Stimulated activated CD8-positive, alpha-beta memory T cell treated with anti-CD3 and anti-CD28 coated beads, Interleukin-7, amount 100 ng/mL, for 24 hours (primary cell): ENCODE measurements around the gene ALPP.
"Not testable (repeated sequence)": the region's sequence is repeated elsewhere in the genome, so short reads cannot be mapped to it uniquely, and the experiment has no call there.

ENCODE experiments used
- DNase-seq: peaks from one replicate; pipeline ENCODE4 v3.0.0-alpha.2; 2020; ENCODE audit warnings: low read depth

The ALPP gene

DNA sequence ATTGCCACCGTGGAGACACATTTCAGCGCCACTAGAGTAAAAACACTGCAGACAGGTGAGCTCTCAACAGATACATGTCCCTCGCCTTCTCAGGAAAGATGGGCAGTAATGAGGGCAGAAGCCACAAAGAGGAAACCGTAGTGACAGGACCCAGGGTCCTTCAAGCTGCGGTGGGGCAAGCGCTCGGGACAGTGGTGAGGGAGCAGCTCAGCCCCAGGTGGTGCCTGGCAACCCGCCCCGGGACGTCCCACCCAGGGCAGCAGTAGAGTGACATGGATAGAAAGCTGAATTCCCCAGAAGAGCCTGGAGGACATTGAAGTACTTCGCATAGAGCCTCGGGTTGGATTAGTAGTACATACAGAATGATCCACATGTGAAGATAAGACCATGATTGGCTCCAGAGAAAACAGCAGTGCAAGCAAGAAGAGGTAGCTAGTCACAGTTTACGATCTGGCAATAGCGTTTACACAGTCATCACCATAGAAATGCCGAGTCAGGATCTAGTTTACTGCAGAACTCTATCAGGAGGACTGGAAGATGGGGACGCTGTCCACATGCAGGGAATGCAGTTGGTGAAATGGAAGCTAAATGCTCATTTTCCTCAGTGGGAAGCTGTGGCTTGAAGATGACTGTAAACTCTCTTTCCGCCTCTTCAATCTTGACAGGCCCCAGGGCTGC lies 37.4 kb upstream of the ALPP start:
- no peak for DNase-seq

DNA sequence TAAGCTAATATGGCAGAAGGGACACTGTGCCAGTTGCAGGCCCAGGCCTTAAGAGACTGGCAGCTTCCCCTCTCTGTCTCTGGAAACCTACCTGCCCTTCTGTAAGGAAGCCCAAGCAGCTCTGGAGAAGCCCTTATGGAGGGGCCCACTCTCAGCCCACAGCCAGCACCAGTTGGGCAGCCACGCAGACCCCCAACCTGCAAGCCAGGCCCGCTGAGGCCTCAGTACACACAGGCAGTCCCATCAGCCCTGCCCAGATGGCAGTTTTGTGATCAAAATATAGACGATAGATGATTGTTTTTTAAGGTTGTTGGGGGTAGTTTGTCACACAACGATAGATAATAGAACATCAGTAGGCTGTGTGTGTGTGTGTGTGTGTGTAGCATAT lies 36.8 kb upstream of the ALPP start:
- no peak for DNase-seq

DNA sequence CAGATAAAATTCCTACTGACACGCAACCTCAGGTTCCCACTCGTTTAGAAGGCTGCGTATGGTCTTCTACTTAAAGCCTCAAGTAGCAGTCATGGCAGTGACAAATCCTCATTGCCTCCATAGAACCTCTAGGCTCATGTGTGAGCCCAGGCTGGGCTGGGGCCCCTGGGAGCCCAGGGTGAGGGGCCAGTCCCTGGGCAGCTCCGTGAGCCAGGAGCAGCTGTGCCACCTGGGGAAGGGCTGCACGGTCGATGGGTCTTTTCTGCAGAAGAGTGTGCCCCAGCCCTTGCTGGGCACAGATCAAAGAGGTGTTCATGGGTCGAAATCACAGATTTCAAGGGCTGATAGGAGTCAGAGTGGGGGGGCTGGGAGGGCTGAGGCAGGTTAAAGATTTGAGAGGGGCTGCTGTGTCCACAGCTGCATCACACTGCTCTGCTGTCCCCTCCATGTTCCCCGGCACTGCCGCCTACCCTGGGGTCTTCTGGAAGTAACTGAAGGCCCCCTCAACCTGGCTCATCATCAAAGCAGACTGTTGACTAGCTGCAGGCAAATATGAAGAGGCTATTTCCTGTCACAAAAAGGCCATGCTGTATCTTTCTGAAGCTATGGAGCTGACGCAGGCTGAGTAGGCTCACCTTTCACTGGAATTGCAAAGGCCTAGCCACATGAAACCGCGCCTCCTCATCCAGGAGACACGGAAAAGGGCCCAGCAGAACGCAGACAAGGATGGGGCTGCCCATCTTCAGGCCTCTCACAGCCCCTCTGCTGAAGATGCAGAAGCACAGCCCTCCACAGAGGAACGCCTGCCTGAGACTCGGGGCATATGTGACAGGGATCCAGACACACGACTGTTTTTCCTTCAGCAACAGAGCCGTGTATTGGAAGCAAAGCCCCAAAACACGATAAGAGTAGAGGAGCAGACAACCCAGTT lies 35.7 kb upstream of the ALPP start:
- DNase-seq: no peak

DNA sequence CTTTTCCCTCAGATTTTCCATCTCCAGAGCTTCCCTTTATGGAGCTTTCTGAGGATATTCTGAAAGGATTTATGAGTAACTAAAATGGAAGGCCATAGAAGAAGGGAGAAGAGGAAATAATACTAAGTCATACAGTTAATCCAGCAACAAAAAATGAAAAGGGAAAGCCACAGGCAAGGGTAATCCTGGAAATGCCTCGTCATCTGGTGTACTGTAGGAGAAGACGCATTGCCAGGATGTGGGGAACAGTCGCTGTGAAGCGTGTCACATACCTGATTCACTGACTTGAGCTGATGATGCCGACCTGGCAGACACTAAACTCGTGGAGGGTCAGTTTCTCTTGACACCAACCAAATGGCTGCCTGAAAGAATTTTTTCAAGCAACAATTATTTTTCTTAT lies 34.7 kb upstream of the ALPP start:
- no peak for DNase-seq

- no peak for DNase-seq
Measured at GRCh38 chr2:232345251-232345650, 33.3 kb upstream of the ALPP start.

DNA sequence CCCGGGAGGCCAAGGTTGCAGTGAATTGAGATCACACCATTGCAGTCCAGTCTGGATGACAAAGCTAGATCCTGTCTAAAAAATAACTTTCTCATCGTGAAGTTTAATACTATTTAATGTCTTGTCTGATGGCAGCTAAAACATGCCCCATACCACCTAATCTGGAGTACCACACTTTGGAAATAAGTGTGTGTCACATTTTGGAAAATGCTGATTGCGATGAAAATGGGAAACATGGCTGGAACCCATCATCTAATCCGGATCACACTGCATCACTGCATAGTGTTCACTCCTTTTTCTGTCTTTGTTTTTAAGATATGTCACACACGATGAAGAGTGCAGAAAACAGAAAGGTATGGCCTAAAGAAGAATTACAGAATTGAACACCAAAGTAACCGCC lies 31.2 kb upstream of the ALPP start:
- DNase-seq: no peak

DNA sequence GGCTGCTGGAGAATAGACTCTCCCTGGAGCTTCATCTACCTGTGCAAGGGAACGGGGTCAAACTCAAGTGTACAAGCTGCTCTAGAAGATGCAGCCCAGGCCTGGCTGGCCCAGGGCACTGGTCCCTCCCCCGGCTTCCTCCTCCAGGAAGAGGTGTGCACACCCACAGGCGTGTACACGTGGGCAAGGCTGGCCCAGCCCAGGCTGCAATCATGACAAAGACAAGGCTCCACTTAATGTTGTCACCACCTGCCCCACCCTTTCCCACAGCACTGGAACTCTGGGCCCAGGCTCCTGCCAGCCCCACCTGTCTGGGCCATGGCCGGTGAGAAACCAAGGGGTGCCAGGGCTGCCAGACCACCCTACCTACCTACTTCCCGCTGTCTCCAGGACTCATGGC lies 29.6 kb upstream of the ALPP start:
- no peak for DNase-seq

DNA sequence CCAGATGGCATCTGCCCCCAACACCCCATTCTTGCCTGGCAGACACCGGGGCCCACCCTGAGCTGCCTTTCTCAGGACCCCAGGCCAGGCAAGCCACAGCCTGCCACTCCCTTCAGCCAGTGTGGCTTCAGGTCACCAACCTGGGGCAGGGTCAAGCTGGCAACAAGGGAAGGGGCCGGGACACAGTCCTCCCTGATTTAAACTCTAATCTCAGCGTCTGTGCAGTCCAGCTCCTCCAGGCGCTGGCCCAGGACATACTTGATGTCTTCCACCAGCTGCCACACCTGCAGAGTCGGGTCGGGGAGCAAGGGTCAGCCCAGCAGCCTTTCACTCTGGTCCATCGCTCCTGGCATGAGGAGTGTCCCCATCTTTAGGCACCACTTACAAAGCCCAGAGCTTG lies 29.0 kb upstream of the ALPP start:
- DNase-seq: no peak

DNA sequence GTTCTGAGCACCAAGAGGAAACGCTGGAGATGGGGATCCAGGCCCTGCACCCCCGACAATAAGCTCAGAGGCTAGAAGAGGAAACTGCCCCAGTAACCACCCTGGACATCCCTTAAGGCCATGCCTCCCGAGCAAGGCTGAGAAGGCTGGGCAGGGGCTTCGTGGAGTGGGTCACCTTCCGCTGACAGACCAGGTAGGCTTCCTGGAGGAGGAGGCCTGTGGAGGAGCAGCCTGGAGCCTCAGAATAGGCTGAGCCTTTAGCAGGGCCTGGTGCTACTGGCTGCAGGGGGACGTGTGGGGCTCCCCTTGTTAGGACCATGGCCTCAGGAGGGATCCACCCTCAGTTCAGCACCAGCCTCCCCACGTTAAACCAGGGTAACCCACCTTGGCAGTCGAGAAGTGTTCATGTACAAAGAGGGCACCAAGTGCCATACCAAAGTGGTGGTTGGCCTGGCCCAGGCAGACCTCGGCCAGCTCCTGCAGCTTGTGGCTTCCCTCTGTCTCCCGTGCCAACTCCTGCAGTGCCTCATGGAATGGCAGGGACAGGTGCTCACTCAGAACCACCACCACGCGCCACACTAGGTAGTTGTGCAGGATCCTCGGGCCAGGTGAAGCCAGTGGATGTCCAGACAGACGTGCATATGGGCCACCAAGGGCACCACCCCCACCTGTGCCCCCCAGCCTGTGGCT lies 28.5 kb upstream of the ALPP start:
- no peak for DNase-seq

DNA sequence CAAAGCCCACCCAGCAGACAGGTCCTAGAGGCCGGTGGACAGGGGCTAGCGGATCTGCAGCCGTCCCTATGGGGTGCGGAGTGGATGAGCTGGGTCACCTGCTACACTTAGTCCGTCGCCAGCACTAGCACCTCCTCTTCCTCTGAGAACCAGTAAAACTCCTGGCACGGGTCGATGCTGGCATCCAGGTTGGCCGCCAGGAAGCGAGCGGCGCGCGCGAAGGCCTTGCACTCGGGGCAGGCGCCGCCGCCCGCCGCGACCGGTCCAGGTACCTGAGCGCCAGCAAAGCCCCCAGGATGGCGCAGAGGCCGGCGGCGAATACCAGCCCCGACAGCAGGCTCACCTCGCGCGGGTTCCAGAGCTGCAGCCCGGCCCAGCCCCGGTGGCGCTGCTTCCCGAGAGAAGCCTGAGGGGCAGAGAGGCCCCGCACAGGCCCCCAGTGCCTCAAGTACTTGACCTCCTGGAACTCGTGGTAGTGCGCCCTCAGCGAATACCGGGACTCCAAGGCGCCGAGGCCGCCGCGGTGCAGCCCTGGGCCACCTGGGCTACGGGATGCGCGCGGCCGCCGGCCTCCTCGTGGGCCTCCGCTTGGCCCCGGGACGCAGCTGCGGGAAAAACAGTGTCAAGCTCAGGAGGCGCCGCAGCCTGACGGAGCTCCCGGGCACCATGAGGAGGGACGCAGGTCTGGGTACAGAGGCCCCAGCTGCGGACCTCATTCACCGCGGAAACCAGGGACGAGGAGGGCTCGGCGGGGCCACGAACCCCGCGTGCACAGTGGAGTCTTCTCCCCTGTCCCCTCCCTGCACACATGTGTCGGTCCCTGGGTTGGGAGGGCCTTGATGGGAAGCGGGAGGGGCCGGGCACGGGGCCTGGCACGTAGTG lies 27.5 kb upstream of the ALPP start:
- no peak for DNase-seq

DNA sequence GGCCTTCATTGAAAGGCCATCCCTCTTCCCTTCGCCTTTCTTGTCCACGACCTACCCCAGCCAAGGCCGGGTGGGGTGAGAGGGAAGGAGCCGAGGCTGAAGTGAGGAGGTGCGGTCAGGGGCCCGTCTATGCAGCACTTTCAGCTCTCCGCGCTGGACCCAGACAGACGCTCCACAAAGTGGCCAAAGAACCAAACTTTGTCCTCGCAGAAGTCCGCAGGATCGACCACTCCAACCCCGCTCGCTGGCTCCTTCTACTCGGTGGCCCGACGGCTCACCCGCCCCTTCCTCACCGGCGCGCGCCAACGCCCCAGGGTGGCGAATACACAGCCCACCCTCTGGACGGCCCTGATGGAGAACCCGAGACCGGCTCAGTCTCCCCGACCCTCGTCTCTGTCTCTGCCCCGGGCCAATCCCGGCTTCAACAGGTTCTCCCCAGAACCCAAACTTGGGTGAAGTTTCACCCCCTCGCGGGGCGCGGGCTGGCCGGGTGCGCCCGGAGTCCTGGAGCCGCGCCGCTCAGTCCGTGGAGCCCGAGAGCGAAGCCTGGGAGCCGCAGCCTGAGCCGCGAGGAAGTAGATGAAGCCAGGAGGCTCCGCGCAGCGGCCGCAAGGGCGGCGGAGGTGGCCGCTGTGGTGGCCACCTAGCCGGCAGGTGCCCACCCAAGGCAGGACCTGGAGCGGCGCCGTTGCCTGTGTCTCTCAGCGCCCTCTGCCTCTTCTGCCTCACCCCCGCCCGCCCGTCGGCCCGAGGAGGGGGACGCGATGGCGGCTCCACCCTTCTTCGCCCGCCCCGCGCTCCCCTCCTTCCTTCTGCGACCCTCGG lies 26.7 kb upstream of the ALPP start:
- DNase-seq: no peak

DNA sequence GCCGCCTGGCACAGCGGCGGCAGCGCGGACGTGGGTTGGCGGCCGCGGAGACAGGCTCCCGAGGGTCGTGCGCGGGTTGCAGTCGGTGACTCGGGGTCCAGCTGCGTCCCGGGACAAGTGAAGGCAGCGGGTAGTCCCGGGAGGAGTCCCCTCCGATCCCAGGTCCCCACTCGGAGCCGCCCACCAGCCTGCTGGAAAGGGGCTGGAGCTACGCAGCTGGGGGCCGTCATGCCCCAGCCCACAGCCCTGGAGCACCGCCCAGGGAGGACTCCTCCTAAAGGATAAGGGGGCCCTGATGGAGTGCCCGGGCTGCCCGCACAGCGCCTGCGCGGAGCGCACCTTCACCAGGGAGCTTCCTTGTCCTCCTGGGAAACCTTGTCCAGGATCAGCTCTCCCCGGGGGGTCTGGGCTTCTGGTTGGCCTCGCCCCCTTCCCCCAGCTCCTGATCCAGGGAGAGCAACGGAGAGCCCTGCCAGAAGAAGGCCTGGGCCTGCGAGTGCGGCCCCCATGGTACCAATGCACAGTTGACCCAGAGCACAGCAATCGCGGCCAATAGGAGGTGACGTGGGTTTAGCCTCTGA lies 25.9 kb upstream of the ALPP start:
- no peak for DNase-seq

GRCh38 chr2:232353096-232353495 lies 25.5 kb upstream of the ALPP start:
- no peak for DNase-seq

DNA sequence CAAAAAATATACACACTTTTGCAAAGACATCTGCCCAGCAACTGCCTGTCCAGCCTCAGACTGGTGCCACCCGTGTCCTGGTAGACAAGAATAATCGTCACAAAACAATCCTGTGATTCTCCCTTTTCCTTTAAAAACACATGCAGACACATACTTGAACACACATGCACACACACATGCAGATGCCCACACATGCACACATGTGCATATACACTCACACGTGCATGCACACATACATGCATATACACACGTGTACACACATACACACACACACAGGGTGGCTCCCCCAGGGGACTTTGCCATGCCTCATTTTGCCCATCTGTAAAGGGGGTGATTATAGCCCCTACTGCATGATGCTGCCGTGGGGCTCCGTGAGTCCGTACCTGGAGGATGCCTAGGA lies 24.9 kb upstream of the ALPP start:
- DNase-seq: no peak

DNA sequence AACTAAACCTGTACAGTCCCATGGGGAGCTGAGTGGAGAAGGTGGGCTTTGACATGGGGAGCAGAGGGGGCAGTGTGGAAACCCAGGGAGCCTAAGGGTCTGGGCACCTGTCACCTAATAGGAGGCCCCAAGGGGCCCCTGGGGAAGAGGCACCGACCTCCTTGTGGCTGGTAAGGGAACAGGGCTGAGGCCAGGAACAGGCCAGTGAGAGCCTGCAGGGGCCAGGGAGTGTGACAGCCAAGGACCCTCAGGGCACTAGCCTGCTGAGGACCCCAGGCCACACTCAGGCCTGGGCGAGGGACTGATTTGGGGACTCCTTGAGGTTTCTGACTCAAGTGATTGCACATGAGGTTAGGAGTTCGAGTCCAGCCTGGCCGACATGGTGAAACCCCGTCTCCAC lies 24.5 kb upstream of the ALPP start:
- DNase-seq: no peak

DNA sequence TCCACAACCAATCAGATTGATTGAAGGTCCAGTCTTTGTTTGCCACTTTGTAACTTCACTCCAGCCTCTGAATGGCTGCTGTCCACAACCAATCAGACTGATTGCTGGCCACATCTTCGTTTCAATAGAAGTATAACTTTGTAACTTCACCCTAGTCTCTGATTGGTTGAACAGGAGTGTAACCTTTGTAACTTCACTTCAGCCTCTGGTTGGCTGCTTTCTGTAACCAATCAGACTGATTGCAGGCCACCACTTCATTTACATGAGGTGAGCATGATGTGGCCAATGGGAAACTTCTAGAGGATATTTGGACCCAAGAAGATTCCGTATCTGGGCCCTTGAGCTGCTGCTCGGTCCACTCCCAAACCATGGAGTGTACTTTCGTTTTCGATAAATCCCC lies 16.9 kb upstream of the ALPP start:
- DNase-seq: no peak

GRCh38 chr2:232362174-232362900 lies 16.2 kb upstream of the ALPP start:
- DNase-seq: no peak

DNA sequence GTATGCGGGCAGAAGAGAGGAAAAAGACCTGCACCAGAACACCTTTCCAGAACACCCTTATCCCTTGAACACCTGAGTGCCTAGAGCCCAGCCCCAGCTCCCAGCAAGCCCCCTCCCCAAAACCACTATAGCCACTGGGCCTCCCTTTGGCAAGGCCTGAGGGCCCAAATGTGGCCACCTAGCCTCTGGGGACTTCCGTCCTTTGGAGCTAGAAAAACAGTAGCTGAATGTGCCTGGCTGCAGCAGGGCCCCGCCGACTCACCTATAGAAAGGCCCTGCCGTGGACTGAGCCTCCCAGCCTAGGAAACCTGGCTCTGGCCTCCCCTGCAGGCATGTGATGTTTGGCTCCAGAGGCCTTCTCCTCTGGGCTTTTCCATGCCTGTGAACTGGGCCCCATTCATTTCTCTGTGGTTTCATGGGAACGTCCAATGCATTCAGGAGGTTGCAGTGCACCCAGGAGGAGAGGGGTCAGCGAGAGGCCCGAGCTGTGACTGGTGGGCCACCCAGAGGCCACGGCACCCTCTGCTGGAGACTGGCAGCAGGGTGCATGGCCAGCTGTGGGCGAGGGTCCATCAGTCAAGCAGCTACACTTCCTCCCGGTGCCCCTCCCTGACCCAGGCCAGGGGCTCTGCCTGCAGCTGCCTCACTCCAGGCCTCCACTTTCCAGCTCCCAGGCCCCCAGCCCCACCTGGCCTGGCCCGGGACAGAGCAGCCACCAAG lies 15.3 kb upstream of the ALPP start:
- not testable (repeated sequence) for DNase-seq
